Panc1 (cell line): ENCODE results near the gene PPTC7. TPM values are rescaled to one million over a fixed set of nuclear protein-coding genes. Genes with fewer than 3 reads are reported as not detected.
"Not testable (repeated sequence)": the region's sequence is repeated elsewhere in the genome, so short reads cannot be mapped to it uniquely, and the experiment has no call there.

Source experiments
- ATAC-seq: fragments of 200-7000 bp; cut with Tn5 transposase; 2 replicates; pipeline ENCODE4 v1.9.1; 2020; ENCODE audit warnings: mild to moderate bottlenecking, moderate library complexity
- BruUV-seq: library from RNA; stranded (reverse); fragments of 400-500 nt; replicated peaks from 2 replicates; lab custom pipeline; 2021; lab: Mats Ljungman, UMichigan
- CTCF ChIA-PET: fragments of 300-600 bp; sonication (Branson Sonifier 250); formaldehyde crosslinking; loops from one replicate; lab custom pipeline; 2022; ENCODE audit warnings: antibody characterized with exemption; lab: Charles Lee
- POLR2A ChIA-PET: fragments of 300-600 bp; sonication (Branson Sonifier 250); formaldehyde crosslinking; loops from one replicate; lab custom pipeline; 2022; ENCODE audit warnings: antibody characterized with exemption; lab: Charles Lee
- DNase-seq: peaks from one replicate; pipeline ENCODE4 v3.0.0-alpha.2; 2010; ENCODE audit warnings: low read depth, low spot score
- H3K27ac ChIP-seq: 2 replicates; pipeline ENCODE4 v1.5.1; 2011; ENCODE audit warnings: mild to moderate bottlenecking, low read length, inconsistent platforms
- H3K27me3 ChIP-seq: fragments of 200-500 bp; sonication (Bioruptor generic); 2 replicates; pipeline ENCODE4 v1.6.0; 2014; ENCODE audit warnings: low read length, inconsistent platforms; ENCODE audit not compliant: control insufficient read depth, insufficient read depth
- H3K36me3 ChIP-seq: fragments of 200-500 bp; sonication (Bioruptor generic); 2 replicates; pipeline ENCODE4 v1.5.1; 2014; ENCODE audit warnings: inconsistent platforms, mild to moderate bottlenecking, low read length, moderate library complexity; ENCODE audit not compliant: control insufficient read depth, insufficient read depth
- H3K4me1 ChIP-seq: 2 replicates; pipeline ENCODE4 v1.5.1; 2011; ENCODE audit warnings: inconsistent platforms, mild to moderate bottlenecking, low read length, moderate library complexity; ENCODE audit not compliant: control insufficient read depth, insufficient read depth
- H3K4me3 ChIP-seq, 2 experiments: 2 replicates each; pipeline ENCODE4 v1.5.1; 2011 to 2012; ENCODE audit warnings: low read depth in 2 of 2, low read length in 2 of 2, mild to moderate bottlenecking in 2 of 2, inconsistent platforms in 1 of 2, moderate library complexity in 1 of 2
- H3K9me3 ChIP-seq: fragments of 200-500 bp; sonication (Bioruptor generic); 2 replicates; pipeline ENCODE4 v1.5.1; 2014; ENCODE audit warnings: low read depth, mild to moderate bottlenecking, inconsistent platforms, low read length, moderate library complexity; ENCODE audit not compliant: control insufficient read depth, insufficient read depth
- CTCF ChIP-seq: fragments of 450-650 bp; IDR thresholded peaks from 2 replicates; pipeline ENCODE4 v1.5.1; 2017; ENCODE audit warnings: mild to moderate bottlenecking
- POLR2AphosphoS5 ChIP-seq: IDR thresholded peaks from 2 replicates; pipeline ENCODE4 v1.6.1; 2012; ENCODE audit warnings: mild to moderate bottlenecking, low read depth, low read length, moderate library complexity
- REST ChIP-seq, 2 experiments: IDR thresholded peaks; 2 replicates each; pipeline ENCODE4 v1.6.1; 2011 to 2012; ENCODE audit warnings: low read depth in 2 of 2, control low read depth in 1 of 2, low read length in 1 of 2, mild to moderate bottlenecking in 1 of 2, moderate library complexity in 1 of 2; ENCODE audit not compliant: insufficient read depth in 1 of 2
- SIN3A ChIP-seq: IDR thresholded peaks from 2 replicates; pipeline ENCODE4 v1.6.1; 2012; ENCODE audit warnings: low read depth, mild to moderate bottlenecking, low read length, moderate library complexity, borderline replicate concordance; ENCODE audit not compliant: insufficient read depth
- TCF7L2 ChIP-seq: IDR thresholded peaks from 2 replicates; pipeline ENCODE4 v1.6.1; 2011; ENCODE audit warnings: mild to moderate bottlenecking, low read depth, low read length, inconsistent platforms
- in situ Hi-C: cut with HindIII; loops from 2 replicates; pipeline ENCODE4 v1.10.0; 2016; ENCODE audit warnings: low sequenced_read_pairs, low pct_unique_long_range_greater_than_20kb
- intact Hi-C: fragments of 100-400 bp; cut with micrococcal nuclease; formaldehyde crosslinking; loops from one replicate; pipeline ENCODE4 v1.10.0; 2022; ENCODE audit not compliant: unreplicated experiment
- total RNA-seq: library from RNA; stranded (reverse); gene quantifications from one replicate; pipeline ENCODE4 v1.2.1, GENCODE V29; 2021; ENCODE audit not compliant: unreplicated experiment

The PPTC7 gene
- total RNA-seq, 1 experiment from 2014 or later: 18.4 TPM

GRCh38 chr12:110597885-110598284 is 14.8 kb upstream of the PPTC7 start:
- ATAC-seq (no peak), DNase-seq (no peak)
- no peaks in the 10 kb centered on the region for H3K9me3 ChIP-seq
- no peak overlapping the region for H3K4me3 ChIP-seq
- TF ChIP-seq CTCF (no peak), REST (IDR thresholded peaks at IDR 0.05; ENCODE audit: insufficient read depth in 1 of 2, low read depth in 2 of 2, low read length in 1 of 2) (no peak), POLR2AphosphoS5 (no peak), SIN3A (no peak), TCF7L2 (no peak)
- POLR2A ChIA-PET: no interaction called here
- H3K27ac ChIP-seq: no peak overlapping the region
- intact Hi-C loops (no loop called here), in situ Hi-C loops (no loop called here)
- CTCF ChIA-PET: interaction anchor here (0.7 kb wide), 1 partner anchor 34 kb away, joined by 3 read pairs; no protein-coding TSS in a partner anchor
- no peaks in the 10 kb centered on the region for H3K4me1 ChIP-seq
- no TSS peak for BruUV-seq
- H3K36me3 ChIP-seq: no peaks in the 10 kb centered on the region
- H3K27me3 ChIP-seq: no peaks in the 10 kb centered on the region

GRCh38 chr12:110592919-110593318 is 9.8 kb upstream of the PPTC7 start:
- intact Hi-C loops, H3K9me3 ChIP-seq, ATAC-seq, H3K4me1 ChIP-seq, H3K4me3 ChIP-seq, H3K36me3 ChIP-seq, DNase-seq, H3K27me3 ChIP-seq, in situ Hi-C loops, H3K27ac ChIP-seq, BruUV-seq: not testable (repeated sequence)
- POLR2A ChIA-PET: interaction anchor here (0.7 kb wide), 1 partner anchor 97 kb away, joined by 14 read pairs; no protein-coding TSS in a partner anchor
- CTCF ChIA-PET: interaction anchor here (0.6 kb wide), 1 partner anchor 296 kb away, joined by 4 read pairs; no protein-coding TSS in a partner anchor

- ChIA-PET CTCF (no interaction called here), POLR2A (no interaction called here)
- in situ Hi-C loops: no loop called here
- intact Hi-C loops: no loop called here
- ATAC-seq (no peak), DNase-seq (no peak)
- H3K4me3 ChIP-seq: no peak overlapping the region
- TF ChIP-seq REST (IDR thresholded peaks at IDR 0.05; ENCODE audit: insufficient read depth in 1 of 2, low read depth in 2 of 2, low read length in 1 of 2) (no peak), SIN3A (no peak), CTCF (no peak), POLR2AphosphoS5 (no peak), TCF7L2 (no peak)
- BruUV-seq: no TSS peak
- H3K9me3 ChIP-seq: no peaks in the 10 kb centered on the region
- H3K27me3 ChIP-seq: no peaks in the 10 kb centered on the region
- no peaks in the 10 kb centered on the region for H3K36me3 ChIP-seq
- no peaks in the 10 kb centered on the region; the same call in 1 of the 2 replicates for H3K4me1 ChIP-seq
- H3K27ac ChIP-seq: no peak overlapping the region
These were observed 9.0 kb upstream of the PPTC7 start for GRCh38 chr12:110592078-110592477.
